Measurements from ENCODE around the gene RSPH1.

RSPH1 gene

GRCh38 chr21:42465008-42465802 lies 30.8 kb downstream of the RSPH1 start:
- DNase-seq (ENCODE audit: low read depth) = no peak

GRCh38 chr21:42463861-42464515 lies 32.0 kb downstream of the RSPH1 start:
- peak; percentile 49 for DNase-seq (ENCODE audit: low read depth)

DNA sequence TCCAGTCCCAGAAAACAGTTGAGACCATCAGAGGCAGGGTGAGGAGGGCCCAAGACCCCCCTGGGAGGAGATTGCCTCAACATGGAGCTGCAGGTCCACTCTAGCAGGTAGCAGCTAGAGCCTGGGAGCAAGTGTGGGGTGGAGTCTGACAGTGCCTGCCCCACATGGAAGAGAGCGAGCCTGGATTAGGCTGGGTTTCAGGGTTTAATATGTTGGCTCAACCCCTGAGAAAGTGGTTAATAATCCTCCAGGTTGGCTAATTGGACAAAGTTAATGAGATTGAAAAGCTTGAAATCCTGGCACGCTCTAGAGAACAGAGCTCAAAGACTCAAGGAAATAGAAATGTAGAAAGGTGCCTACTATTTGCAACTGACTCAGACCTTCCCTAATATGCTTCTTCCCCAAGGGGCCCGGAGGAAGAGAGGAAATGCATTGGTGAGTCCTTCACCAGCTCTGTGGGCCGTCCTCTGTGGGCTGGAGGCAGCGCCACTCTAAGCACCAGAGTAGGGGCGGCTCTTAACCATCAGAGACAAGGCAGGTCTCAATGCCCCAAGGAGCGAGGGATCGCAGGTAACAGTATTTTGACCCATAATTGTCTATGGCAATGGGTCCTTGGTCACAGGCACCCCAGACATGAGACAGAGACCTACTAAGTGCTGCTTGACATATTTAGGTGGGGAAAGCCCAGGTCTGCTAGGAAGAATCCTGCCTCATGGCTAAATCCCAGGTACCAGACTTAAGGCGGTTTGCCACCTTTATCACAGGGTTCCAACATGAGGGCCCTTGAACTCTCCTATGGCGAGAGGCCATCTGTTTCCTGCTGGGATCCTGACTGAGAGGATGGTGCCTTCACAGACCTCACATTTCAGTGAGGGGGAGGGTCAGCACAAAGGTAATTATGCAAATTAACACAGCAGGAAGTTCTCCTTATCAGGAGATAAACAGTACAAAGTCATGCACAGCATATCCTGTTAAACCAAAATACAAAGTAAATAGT lies 33.8 kb downstream of the RSPH1 start:
- DNase-seq (ENCODE audit: low read depth) = no peak

- DNase-seq (ENCODE audit: low read depth) = no peak
These were observed 34.9 kb downstream of the RSPH1 start for GRCh38 chr21:42461185-42461520.

DNA sequence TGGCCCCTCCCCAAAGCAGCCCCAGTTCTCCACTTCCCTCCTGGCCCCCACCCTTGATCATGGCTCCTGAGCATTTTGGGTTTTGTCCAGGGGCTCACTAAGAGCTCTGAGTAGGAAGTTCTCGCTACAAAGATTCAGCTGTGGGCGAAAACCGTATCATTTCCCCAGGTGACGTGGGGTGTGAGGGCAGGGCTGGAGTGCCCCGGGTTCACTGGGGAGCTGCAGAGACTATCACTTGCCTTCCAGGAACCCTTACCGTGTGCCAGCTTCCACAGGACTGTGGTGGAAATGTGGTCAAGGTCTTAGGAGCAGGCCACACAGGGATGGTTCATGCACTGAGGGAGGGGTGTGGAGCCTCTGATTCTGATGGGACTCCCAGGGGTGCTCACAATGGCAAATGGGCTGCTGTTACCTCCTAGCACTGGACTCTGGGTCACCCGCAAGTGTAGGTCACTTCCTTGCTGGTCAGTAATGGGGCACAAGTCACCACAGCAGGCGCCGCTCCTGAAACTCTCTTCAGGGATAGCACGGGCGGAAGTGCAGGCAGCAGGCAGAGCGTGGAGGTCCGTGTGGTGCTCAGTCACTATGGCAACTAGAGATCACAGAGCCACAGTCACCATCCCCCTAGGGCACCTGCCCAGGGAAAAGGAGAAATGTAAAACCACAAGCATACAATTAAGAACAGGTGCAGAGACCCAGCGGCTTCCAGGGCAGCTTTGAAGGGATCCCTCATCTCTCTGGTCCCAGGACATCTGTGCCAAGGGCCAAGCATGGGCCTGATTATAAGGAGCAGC lies 35.4 kb downstream of the RSPH1 start:
- DNase-seq (ENCODE audit: low read depth) = no peak

DNA sequence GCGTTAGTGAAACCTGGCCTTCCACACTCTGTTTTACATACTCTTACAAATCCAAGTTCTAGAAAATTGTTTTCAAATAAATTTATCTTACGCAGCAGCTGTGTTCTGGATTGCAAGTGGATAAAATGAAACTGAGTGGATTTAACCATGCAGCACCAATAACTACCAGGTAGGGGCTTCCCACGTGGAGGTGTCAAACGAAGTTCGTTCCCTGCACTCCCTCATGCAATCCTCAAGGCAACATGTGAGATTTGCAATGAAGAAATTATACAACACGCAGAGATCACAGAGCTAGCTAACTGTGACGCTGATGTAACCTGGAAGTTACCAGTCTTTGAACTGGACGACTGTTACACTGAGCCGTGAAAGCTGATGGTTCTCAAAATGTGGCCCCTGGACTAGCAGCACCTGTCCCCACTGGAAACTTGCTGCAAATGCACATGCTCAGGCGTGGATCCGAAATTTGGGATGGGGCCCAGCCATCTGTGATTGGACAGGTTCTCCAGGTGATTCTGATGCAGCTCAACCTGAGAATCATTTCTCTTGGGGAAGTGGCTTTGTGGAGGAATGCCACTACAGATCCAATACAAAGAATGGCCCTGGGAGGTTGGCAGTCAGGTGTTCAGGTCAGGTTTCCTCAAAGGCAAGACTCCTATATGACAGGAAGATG lies 36.3 kb downstream of the RSPH1 start:
- no peak for DNase-seq (ENCODE audit: low read depth)

DNA sequence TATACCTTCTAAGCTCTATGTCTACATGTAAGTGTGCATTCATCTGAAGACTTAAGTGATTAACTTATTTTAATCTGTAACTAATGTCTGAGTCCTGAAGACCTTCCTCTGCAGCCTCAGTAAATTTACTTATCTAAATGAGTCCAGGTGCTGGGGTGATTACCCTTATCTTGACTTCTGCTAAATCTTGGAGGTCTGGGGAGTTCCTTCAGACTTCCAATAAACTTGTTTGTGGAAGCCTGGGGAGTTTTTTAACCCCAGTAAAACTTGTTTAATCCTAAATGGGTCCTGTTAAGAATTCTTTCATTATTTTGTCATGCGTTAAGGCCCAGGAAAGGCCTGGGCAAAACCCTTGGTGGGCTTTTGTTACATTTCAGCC lies 37.0 kb downstream of the RSPH1 start:
- no peak for DNase-seq (ENCODE audit: low read depth)

- no peak for DNase-seq (ENCODE audit: low read depth)
These were observed 39.6 kb downstream of the RSPH1 start for GRCh38 chr21:42456457-42456856.

GRCh38 chr21:42455754-42456440 lies 40.1 kb downstream of the RSPH1 start:
- DNase-seq (ENCODE audit: low read depth) = no peak

GRCh38 chr21:42455196-42455595 lies 40.8 kb downstream of the RSPH1 start:
- DNase-seq (ENCODE audit: low read depth) = no peak

GRCh38 chr21:42454786-42455185 lies 41.2 kb downstream of the RSPH1 start:
- DNase-seq (ENCODE audit: low read depth) = no peak

GRCh38 chr21:42453986-42454570 lies 41.9 kb downstream of the RSPH1 start:
- DNase-seq (ENCODE audit: low read depth) = no peak

GRCh38 chr21:42453224-42453985 lies 42.6 kb downstream of the RSPH1 start:
- DNase-seq (ENCODE audit: low read depth) = no peak

GRCh38 chr21:42452401-42453223 lies 43.4 kb downstream of the RSPH1 start:
- no peak for DNase-seq (ENCODE audit: low read depth)

GRCh38 chr21:42451941-42452340 lies 44.1 kb downstream of the RSPH1 start:
- no peak for DNase-seq (ENCODE audit: low read depth)

DNA sequence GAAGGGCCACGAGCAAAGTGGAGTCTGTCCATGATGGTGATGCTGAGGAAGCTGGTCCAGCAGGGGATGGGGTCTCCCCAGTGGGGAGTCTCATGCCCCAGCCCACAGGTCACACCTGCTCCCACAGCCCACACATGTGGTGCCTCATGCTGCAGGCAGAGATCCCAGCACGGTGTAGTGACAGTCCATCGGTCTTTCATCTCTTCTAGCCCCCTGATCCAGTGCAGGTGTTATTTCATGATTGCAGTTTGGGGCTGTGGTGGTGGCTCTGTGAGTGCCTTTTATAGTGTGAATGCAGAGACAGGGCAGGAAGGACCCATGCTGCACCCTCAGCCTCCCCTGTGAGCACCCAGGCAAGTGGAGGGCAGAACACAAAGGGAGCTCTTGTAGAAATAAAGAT lies 47.3 kb downstream of the RSPH1 start:
- DNase-seq (ENCODE audit: low read depth) = no peak

GRCh38 chr21:42447732-42448131 lies 48.3 kb downstream of the RSPH1 start:
- no peak for DNase-seq (ENCODE audit: low read depth)

GRCh38 chr21:42447182-42447581 lies 48.8 kb downstream of the RSPH1 start:
- no peak for DNase-seq (ENCODE audit: low read depth)

GRCh38 chr21:42446531-42446930 lies 49.5 kb downstream of the RSPH1 start:
- no peak for DNase-seq (ENCODE audit: low read depth)

Measured in fibroblast of gingiva (primary cell).